ENCODE measurements around the gene A2M. TPM values are rescaled to one million over a fixed set of nuclear protein-coding genes. Genes with fewer than 3 reads are reported as not detected.
A peak's percentile ranks its signal among the peaks of the same experiment; 100 is the strongest.

A2M gene
- total and polyA plus RNA-seq, 10 donors, result 28.9 to 975 (median 409) TPM

DNA sequence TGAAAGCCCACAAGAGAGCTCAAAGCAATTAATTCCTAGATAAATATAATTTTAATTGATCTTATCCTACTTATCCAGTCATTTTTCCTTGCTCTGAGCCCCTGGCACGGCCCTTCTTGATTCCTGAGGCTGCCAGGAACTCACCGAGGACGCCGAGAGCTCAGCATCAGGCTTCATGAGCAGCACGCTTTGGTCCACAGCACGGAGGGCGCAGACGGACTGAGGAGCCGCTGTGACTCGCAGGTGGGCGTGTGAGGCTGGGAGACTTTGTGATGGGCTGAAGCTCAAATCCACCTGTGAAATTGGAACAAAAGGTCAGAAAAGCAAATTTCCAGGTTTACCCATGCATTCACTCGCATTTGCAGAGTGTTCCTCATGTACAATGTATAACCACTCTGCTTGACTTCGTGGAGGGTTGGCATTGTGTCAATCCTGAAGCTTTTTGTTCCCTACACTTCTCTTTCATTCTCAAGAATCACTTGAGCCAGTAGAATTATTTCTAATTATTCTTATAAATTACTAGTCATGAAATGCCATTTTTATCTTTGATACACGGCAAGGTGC is 17.2 kb downstream of the A2M start:
- no peaks in the 10 kb centered on the region for H3K9me3 ChIP-seq
- DNase-seq, result no peak
- WGBS, 5 donors, result 92 to 95% (median 94%) methylated on average over 14 of the region's 14 CpGs
- no peak overlapping the region for H3K4me3 ChIP-seq
- peaks cover 0 to 6% (median 1%) of the 10 kb centered on the region in 6 donors for H3K4me1 ChIP-seq
- H3K27ac ChIP-seq, result no peak overlapping the region
- H3K27me3 ChIP-seq (replicated peaks in 1 of 7), result no peaks in the 10 kb centered on the region
- intact Hi-C loops (cut with DNase I; ENCODE audit: low total_unique reads), result no loop called here
- TF ChIP-seq POLR2A (IDR thresholded peaks at IDR 0.05) (no peak), POLR2AphosphoS5 (IDR thresholded peaks at IDR 0.05) (peak in 2 of 3 donors; percentile 10 to 47)
- TF ChIP-seq, protein P1, sequence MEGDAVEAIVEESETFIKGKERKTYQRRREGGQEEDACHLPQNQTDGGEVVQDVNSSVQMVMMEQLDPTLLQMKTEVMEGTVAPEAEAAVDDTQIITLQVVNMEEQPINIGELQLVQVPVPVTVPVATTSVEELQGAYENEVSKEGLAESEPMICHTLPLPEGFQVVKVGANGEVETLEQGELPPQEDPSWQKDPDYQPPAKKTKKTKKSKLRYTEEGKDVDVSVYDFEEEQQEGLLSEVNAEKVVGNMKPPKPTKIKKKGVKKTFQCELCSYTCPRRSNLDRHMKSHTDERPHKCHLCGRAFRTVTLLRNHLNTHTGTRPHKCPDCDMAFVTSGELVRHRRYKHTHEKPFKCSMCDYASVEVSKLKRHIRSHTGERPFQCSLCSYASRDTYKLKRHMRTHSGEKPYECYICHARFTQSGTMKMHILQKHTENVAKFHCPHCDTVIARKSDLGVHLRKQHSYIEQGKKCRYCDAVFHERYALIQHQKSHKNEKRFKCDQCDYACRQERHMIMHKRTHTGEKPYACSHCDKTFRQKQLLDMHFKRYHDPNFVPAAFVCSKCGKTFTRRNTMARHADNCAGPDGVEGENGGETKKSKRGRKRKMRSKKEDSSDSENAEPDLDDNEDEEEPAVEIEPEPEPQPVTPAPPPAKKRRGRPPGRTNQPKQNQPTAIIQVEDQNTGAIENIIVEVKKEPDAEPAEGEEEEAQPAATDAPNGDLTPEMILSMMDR (IDR thresholded peaks at IDR 0.05 in 8 of 11, conservative IDR thresholded peaks at IDR 0.05 in 3 of 11), result no peak
- peaks cover 0 to 98% (median 27%) of the 10 kb centered on the region in 6 donors for H3K36me3 ChIP-seq

DNA sequence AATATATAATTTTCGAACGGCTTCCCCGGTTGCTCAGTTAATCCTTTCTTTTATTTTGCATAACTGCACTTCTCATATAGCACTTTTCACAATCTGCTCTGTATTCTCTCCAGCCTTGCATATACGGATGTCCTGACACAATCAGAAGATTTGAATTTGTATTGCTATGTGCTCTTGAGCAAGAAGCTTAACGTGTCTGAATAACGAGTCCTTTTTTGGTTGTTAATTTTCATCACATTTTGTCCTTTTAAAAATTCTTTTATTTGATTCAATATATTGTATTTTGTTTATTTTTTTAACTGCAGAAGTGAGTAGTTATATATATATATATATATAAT is 17.6 kb downstream of the A2M start:
- intact Hi-C loops (cut with DNase I; ENCODE audit: low total_unique reads), result no loop called here
- Histone ChIP-seq H3K9me3 (no peaks in the 10 kb centered on the region), H3K4me1 (peaks cover 0 to 6% (median 1%) of the 10 kb centered on the region in 6 donors), H3K36me3 (peaks cover 0 to 98% (median 27%) of the 10 kb centered on the region in 6 donors), H3K27me3 (replicated peaks in 1 of 7) (no peaks in the 10 kb centered on the region), H3K4me3 (no peak overlapping the region), H3K27ac (no peak overlapping the region)
- no peak for DNase-seq
- 89 to 95% (median 91%) methylated on average over 6 of the region's 6 CpGs for WGBS, 5 donors
- TF ChIP-seq POLR2A (IDR thresholded peaks at IDR 0.05), result no peak
- no peak for TF ChIP-seq POLR2AphosphoS5 (IDR thresholded peaks at IDR 0.05)
- TF ChIP-seq, protein P1 (IDR thresholded peaks at IDR 0.05 in 8 of 11, conservative IDR thresholded peaks at IDR 0.05 in 3 of 11), result no peak

DNA sequence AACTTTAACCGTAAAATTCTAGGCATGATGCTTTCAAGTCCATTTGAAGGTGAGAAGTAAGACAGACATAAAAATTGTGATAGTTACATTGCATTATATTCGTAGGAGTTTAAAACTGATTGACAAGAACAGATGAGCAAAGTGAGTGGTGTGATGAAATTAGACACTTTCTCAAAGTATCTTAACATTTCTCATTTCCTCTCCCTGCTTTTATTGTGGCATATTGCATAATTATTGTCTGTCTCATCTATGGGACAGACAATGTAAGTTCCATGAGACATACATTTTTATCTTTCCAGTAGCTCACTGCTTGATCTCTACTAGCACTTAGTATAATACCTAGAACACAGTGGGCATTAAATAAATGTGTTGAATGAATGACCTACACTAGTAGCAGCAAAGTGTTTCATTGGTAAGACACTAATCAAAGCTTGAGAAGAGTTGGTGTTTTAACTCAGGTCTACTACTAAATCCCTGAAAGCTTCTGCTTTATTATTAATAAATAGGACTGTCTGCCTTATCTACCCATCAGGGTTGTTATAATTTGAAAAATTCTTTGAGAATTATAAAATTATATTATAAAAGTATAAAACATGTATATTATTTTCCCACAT is 19.0 kb downstream of the A2M start:
- Histone ChIP-seq H3K9me3 (no peaks in the 10 kb centered on the region), H3K36me3 (peaks cover 0 to 98% (median 36%) of the 10 kb centered on the region in 6 donors), H3K27me3 (replicated peaks in 1 of 7) (no peaks in the 10 kb centered on the region), H3K4me1 (peaks cover 0 to 13% (median 1%) of the 10 kb centered on the region in 6 donors), H3K4me3 (no peak overlapping the region), H3K27ac (no peak overlapping the region)
- 62 to 88% (median 79%) methylated on average over 2 of the region's 2 CpGs for WGBS, 5 donors
- intact Hi-C loops (cut with DNase I; ENCODE audit: low total_unique reads), result no loop called here
- no peak for TF ChIP-seq POLR2AphosphoS5 (IDR thresholded peaks at IDR 0.05)
- TF ChIP-seq POLR2A (IDR thresholded peaks at IDR 0.05), result no peak
- TF ChIP-seq, protein P1 (IDR thresholded peaks at IDR 0.05 in 8 of 11, conservative IDR thresholded peaks at IDR 0.05 in 3 of 11), result no peak
- no peak for DNase-seq

DNA sequence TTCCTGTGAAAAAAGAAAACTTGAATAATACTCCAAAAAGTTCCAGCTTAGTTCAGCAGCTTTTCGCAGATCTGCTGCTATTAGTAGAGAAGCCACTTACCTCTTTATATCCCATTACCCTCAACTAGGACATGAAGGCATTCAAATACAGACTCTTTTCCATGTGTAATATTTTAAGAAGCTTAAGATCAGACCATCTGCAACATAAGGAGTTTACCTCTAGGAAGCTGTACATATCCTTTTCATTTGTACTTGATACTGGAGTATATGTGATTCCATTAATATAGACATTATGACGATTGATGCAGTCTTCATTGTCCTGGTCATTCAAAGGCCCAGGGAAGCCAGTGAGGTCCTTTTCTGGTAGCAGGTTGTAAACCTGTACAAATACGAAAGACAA is 20.4 kb downstream of the A2M start:
- peaks cover 0 to 13% (median 1%) of the 10 kb centered on the region in 6 donors for H3K4me1 ChIP-seq
- H3K4me3 ChIP-seq, result no peak overlapping the region
- TF ChIP-seq POLR2A (IDR thresholded peaks at IDR 0.05), result no peak
- no peaks in the 10 kb centered on the region for H3K27me3 ChIP-seq (replicated peaks in 1 of 7)
- intact Hi-C loops (cut with DNase I; ENCODE audit: low total_unique reads), result no loop called here
- no peak overlapping the region for H3K27ac ChIP-seq
- peaks cover 0 to 98% (median 40%) of the 10 kb centered on the region in 6 donors for H3K36me3 ChIP-seq
- no peak for DNase-seq
- 95 to 98% (median 96%) methylated on average over 3 of the region's 3 CpGs for WGBS, 5 donors
- H3K9me3 ChIP-seq, result no peaks in the 10 kb centered on the region

All from spleen (tissue), 11 donors.